NT2/D1 (cell line): ENCODE data around the gene HEPACAM.

Experiments used
- SUZ12 ChIP-seq: IDR thresholded peaks from 2 replicates; pipeline ENCODE4 v1.6.1; 2011; ENCODE audit not compliant: insufficient read length, insufficient read depth; ENCODE audit errors: extremely low read depth
- YY1 ChIP-seq: IDR thresholded peaks from 2 replicates; pipeline ENCODE4 v1.6.1; 2011; ENCODE audit not compliant: insufficient read length, insufficient read depth
- ZNF274 ChIP-seq: IDR thresholded peaks from 2 replicates; pipeline ENCODE4 v1.6.1; 2011; ENCODE audit warnings: mild to moderate bottlenecking, low read depth, low read length

DNA sequence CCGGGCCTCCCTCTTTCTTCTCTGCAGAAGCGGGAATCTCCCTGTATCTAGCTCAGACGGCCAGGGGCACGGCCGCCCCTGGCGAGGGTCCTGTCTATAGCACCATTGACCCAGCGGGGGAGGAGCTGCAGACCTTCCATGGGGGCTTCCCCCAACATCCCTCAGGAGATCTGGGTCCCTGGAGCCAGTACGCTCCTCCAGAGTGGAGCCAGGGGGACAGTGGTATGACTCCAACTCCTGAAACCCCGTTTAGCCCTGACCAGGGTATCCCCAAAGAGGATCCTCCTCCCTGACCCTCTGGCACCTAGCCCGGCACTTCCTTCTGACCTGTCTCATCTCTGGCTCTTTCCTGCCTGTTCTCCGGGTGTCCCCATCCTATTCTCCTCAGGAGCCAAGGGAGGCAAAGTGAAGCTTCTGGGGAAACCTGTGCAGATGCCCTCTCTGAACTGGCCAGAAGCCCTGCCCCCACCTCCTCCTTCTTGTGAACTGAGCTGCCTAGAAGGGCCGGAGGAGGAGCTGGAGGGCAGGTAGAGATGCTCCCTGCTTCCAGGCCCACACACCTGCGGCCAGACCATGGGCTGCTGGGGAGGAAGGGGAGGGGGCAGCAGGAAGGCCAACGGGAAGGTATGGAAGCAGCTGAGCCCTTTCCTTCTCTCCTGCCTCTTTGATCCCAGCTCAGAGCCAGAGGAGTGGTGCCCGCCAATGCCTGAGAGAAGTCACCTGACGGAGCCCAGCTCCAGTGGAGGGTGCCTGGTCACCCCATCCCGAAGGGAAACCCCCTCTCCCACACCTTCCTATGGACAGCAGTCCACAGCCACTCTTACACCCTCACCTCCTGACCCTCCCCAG, 57.7 kb downstream of the HEPACAM start:
- TF ChIP-seq ZNF274 (no peak), YY1 (no peak), SUZ12 (no peak)
